Measurements from ENCODE around the gene TXNDC12.

- no peak for TF ChIP-seq POLR2A (IDR thresholded peaks at IDR 0.05)
- no peak for TF ChIP-seq CTCF (IDR thresholded peaks at IDR 0.05)
Measured at GRCh38 chr1:52033190-52034049, 21.6 kb downstream of the TXNDC12 start, which contains the start of gene KTI12.
